WI38 (cell line): ENCODE results near the gene FBXO22.
"Not testable (repeated sequence)": the region's sequence is repeated elsewhere in the genome, so short reads cannot be mapped to it uniquely, and the experiment has no call there.

Experiments
- H3K4me3 ChIP-seq: 2 replicates; pipeline ENCODE4 v1.5.1; 2011; ENCODE audit warnings: low read depth, mild to moderate bottlenecking, control low read depth, low read length
- CTCF ChIP-seq: IDR thresholded peaks from 2 replicates; pipeline ENCODE4 v1.5.1; 2012; ENCODE audit warnings: low read depth, mild to moderate bottlenecking, control low read depth, low read length

The FBXO22 gene

DNA sequence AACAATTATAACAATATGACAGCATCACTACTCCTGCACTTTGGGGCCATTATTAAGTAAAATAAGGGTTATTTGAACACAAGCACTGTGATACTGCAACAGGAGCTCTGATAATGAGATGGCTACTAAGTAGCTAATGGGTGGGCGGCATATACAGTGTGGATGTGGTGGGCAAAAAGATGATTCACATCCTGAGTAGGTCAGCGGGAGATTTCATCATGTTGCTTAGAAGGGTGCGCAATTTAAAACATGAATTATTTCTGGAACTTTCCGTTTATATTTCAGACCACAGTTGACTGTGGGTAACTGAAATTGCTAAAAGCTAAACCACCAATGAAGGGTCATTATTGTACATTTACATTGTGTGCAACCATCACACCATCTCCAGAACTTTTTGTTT, 42.3 kb downstream of the FBXO22 start:
- no peak overlapping the region for H3K4me3 ChIP-seq
- TF ChIP-seq CTCF: no peak

- H3K4me3 ChIP-seq: no peak overlapping the region
- TF ChIP-seq CTCF: no peak
Observed at GRCh38 chr15:75947092-75947491, 43.4 kb downstream of the FBXO22 start.

DNA sequence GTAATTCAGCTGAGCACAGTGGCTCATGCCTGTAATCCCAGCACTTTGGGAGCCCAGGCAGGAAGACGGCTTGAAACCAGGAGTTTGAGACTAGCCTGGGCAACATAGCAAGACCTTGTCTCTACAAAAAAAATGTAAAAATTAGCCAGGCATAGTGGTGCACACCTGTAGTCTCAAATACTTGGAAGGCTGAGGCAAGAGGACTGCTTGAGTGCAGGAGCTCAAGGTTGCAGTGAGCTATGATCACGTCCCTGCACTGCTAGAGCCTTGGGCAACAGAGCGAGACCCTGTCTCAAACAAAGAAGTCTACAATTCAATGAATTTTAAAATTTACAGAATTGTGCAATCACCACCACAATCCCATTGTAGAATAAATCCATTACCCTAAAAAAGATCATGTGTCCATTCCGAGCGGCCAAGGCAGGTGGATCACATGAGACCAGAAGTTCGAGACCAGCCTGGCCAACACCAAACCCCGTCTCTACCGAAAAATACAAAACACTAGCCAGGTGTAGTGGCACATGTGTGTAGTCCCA, 45.2 kb downstream of the FBXO22 start:
- no peak overlapping the region for H3K4me3 ChIP-seq
- no peak for TF ChIP-seq CTCF

GRCh38 chr15:75952525-75952924, 48.8 kb downstream of the FBXO22 start:
- TF ChIP-seq CTCF: no peak

DNA sequence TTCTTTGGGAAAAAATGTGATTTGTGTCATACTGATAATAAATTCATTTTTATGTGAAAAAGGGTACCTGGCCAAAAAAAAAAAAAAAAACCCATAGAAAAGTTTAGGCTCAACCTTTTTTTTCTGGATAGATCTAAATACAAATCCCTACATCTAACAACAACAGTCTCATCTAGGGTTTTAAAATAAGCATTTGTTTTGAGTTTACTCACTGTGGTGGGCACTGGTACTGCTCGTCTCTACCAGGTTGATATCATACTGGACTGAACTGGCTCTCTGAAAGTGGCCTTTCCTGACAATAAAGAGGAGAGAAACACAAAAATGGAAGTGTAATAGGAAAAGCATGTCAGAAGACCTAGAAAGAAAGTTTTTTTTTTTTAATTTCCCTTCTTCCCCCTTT, 52.0 kb downstream of the FBXO22 start:
- no peak overlapping the region for H3K4me3 ChIP-seq
- TF ChIP-seq CTCF: no peak

More at GRCh38 chr15:75952525-75952924, 48.8 kb downstream of the FBXO22 start:
- H3K4me3 ChIP-seq: no peak overlapping the region

- no peak for TF ChIP-seq CTCF
Observed at GRCh38 chr15:75961331-75961730, 57.7 kb downstream of the FBXO22 start.

DNA sequence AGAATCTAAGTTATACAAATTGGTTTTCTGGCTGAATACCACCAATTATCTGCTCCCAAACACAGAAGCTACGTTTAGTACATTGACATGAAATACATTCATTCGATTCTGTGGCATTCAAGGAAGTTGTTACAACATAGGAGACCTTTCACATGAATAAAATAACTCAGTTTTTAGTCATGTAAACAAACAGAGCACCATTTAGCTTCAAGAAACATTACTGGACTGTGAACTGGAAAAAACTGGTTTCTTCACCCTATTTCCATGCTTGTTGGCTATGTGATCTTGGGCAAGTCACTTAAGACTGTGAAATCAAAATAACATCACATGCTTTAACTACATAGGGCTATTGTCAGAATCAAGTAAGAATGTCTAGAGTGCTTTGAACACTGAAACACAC, 62.4 kb downstream of the FBXO22 start:
- no peak overlapping the region for H3K4me3 ChIP-seq
- no peak for TF ChIP-seq CTCF

More at GRCh38 chr15:75961331-75961730, 57.7 kb downstream of the FBXO22 start:
- H3K4me3 ChIP-seq: no peak overlapping the region

DNA sequence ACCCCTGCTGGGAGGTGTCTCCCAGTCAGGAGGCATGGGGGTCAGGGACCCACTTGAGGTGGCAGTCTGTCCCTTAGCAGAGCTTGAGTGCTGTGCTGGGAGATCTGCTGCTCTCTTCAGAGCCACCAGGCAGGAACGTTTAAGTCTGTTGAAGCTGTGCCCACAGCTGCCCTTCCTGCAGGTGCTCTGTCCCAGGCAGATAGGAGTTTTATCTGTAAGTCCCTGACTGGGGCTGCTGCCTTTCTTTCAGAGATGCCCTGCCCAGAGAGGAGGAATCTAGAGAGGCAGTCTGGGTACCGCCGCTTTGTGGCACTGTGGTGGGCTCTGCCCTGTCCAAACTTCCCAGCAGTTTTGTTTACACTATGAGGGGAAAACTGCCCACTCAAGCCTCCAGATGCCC, 73.1 kb downstream of the FBXO22 start:
- not testable (repeated sequence) for H3K4me3 ChIP-seq
